Glomerular endothelial cell (primary cell): Measurements from ENCODE around the gene GRN. TPM values are rescaled to one million over a fixed set of nuclear protein-coding genes. Genes with fewer than 3 reads are reported as not detected.
"Not testable (repeated sequence)": the region's sequence is repeated elsewhere in the genome, so short reads cannot be mapped to it uniquely, and the experiment has no call there.

Source experiments
- DNase-seq: peaks from one replicate; pipeline ENCODE4 v3.0.0-alpha.2; 2011; ENCODE audit warnings: low read depth, low spot score; ENCODE audit errors: extremely low read depth
- total RNA-seq: library from RNA; depleted of rRNA; stranded (reverse); fragments of >200 nt; gene quantifications from 2 replicates; pipeline ENCODE4 v1.2.3, GENCODE V29; 2015

Gene GRN
- total RNA-seq, 1 donor from 2014 or later = 1,192 TPM

DNA sequence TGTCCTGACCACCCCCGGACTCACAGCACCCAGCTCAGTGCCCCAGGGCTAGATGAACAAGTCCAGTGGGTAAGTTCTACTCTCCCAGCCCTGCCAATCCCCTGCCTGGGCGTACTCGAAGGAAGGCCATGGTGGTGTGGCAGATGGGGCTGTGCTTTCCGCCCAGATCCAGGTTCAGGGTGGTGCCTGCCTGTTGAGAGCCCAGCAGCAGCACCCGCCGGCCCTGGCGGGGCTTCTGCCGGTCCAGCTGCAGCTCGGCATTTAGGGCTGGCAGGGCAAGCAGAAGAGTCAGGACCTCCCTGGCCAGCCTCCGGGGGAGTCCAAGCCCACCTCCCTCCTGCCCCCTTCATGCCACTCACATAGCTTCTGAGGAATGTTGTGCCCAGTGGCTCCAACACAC, 34.8 kb downstream of the GRN start:
- no peak for DNase-seq

GRCh38 chr17:44380767-44381166, 35.7 kb downstream of the GRN start:
- no peak for DNase-seq

DNA sequence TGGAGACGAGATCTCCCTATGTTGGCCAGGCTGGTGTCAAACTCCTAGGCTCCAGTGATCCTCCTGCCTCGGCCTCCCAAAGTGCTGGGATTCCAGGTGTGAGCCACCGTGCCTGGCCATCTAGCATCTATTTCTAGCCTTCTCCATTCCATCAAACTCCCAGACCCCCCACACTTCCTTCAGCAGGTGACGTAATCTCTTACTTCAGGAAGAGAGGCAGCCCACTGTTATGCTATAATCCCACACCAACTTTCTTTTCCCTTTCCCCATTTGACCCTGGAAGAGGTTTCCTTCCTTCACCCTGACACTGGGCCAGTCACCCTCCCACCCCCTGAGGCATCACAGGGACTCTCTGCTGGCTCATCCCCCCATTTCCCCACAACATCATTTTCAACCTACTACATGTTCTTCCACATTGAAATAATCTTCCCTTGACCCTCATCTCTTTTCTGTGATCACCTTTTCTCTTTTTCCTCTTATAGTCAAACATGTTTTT, 36.8 kb downstream of the GRN start:
- DNase-seq = no peak

- no peak for DNase-seq
These were observed 37.8 kb downstream of the GRN start for GRCh38 chr17:44382917-44383316.

DNA sequence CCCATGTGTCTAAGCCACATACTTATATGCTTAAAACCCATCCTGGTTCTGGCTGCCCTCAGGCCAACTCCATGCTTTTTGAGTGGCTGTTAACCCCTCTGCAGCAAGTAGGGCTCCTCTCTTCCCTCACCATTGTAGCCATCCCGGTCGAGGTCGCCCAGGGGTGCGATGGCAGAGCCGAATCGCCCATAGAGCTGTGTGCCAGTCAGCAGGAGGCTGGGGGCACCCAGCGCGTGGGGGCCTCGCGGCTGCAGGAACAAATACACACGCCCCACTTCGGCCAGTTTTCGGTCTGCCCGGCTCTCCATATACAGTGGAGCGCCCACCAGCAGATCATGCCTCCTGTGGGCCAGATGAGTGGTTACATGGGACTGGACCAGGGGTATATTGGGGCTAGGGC, 38.3 kb downstream of the GRN start:
- no peak for DNase-seq

GRCh38 chr17:44383861-44384260, 38.8 kb downstream of the GRN start:
- DNase-seq = no peak

DNA sequence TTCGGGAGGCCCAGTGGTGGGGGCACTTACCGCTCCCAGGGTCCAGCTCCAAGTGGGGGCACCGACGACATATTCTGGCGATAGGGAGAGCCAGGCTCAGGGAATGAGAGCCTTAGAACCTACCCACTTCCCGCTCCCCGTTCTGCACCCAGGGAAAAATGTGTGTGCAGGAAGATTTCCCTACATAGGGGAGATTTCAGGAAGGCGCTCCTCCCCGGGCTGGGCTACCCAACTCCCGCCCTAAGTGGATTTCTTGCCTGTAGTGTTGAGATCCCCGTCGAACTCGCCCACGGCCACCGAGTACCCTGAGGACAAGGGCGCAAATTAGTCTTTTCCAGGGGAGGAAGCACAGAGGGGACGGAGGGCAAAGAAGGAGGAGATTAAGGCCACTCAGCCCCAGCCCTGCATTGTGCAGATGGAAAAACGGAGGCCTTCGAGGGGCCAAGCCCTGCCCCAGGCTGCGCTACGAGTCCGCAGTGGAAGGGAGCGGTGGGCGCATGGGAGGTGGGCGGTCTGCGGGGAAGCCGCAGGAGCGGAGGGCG, 39.2 kb downstream of the GRN start:
- no peak for DNase-seq

DNA sequence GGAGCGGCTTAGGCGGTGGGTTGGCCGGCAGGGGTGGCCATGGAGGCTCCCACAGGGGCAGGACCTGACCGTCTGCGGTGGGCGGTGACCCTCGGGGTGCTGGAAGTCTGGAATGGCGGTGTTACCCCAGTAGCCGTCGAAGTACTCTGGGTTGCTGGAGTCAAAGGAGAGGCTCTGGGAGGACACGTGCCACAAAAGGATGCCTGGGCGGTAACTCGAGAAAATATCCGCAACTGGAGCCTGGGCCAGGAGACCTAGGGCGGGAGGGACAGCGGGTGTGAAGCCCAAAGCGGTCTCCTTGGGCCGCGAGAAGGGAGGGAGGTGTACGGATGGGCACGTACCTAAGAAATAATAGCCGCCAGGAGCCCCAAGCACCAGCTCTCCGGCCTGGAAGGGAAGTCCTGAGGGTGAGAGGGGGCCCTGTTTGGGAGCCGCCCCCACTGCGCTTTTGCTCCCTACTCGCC, 39.8 kb downstream of the GRN start:
- no peak for DNase-seq

GRCh38 chr17:44385287-44386181, 40.4 kb downstream of the GRN start:
- DNase-seq = no peak

- no peak for DNase-seq
These were observed 41.1 kb downstream of the GRN start for GRCh38 chr17:44386182-44386525.

- no peak for DNase-seq
These were observed 42.7 kb downstream of the GRN start for GRCh38 chr17:44387804-44388203.

DNA sequence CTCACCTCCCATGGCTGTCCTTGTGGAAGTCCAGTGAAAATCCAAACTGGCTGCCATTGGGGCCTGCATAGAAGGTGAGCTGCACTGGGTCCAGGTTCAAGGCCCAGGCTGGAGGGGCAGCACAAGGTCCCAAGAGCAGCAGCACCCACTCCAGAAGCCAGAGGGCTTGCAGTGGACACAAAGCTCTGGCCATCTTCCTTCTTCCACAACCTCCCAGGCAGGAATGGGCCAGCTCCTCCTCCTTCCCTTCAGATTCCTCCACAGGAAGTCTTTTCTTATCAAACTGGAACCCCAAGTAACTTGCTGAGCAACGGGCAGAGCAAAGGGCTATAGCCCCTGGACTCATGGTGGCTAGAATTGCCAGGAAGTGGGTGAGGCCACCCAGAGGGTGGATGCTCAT, 44.2 kb downstream of the GRN start, which contains the start of gene ITGA2B:
TSS of gene ITGA2B (minus strand) at position 369 of the 400 bp plus-strand sequence. CDS start at position 193, 176 bp downstream.
- DNase-seq = no peak

- no peak for DNase-seq
These were observed 44.7 kb downstream of the GRN start for GRCh38 chr17:44389723-44390202.

DNA sequence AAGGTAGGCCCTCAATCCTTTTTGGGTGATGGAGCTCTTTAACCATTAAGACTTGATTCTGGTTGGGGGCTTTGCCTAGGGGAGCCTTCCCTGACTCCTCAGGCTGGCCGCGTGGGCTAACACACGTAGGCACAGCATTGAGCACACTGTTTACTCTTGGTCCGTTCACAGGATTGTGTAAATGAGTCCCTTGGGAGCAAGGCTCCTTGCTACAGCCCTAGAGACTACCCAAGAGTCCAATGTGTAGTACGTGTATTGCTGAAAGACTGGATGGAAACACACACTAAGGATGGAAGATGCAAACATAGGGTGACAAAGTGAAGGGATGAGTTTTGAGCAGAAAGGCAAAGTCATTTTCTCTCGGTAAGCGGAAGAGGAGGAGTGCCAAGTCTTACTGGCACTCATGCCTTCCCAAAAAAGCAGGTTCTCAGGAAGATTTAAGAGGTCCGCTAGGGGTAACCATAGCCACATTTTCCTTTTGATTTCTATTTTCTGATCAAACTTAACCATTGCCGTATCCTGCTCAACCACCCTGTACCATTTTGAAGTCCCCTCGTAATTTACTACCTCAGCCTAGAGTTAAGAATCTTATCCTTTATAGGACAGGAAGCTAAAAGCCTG, 45.3 kb downstream of the GRN start:
- no peak for DNase-seq

DNA sequence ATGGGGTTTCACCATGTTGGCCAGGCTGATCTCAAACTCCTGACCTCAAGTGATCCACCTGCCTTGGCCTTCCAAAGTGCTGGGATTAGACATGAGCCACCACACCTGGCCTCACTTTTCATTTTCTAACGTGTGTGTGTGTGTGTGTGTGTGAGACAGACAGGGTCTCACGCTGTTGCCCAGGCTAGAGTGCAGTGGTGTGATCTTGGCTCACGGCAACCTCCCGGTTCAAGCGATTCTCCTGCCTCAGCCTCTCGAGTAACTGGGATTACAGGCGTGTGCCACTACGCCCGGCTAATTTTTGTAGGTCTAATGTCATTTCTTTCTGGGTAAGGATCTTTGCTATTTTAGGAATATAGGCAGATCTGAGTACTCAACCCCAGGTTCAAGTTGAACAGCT, 49.0 kb downstream of the GRN start:
- DNase-seq = not testable (repeated sequence)

DNA sequence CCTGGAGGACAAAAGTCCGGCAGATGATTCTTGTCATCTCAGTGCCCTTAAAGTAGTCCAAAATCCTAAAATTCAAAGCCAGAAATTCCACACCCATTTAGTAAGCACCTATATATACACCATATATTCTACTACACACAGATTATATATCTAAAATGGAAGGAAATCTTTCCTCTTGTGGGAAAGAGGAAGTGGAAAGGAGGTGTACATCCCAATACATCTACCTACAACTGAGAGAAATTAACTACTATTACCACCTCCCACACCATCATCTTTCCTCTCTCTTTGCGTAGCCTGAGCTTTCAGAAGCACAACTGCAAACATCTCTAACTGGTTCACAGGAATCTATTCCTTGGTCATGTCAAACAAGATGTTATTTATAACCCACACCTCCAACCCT, 49.7 kb downstream of the GRN start:
- DNase-seq = no peak

DNA sequence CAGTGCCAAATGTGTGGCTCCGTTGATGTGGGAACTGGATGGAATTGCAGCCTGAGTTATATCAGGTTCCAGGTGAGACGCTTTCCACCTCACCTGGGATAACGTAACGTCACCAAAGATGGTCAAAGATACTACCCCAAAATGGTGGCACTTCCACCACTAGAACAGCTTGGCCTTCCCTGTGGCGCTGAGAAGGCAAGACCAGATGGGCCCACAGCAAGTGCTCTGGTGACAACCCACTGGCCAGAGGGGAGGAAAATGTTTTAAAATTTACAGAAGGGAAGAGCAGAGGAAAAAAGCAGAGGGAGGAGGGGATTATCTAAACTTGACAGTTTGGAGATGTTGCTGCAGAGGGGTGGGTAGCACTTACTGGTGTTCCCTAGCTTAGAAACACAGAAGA, 51.8 kb downstream of the GRN start:
- DNase-seq = no peak

DNA sequence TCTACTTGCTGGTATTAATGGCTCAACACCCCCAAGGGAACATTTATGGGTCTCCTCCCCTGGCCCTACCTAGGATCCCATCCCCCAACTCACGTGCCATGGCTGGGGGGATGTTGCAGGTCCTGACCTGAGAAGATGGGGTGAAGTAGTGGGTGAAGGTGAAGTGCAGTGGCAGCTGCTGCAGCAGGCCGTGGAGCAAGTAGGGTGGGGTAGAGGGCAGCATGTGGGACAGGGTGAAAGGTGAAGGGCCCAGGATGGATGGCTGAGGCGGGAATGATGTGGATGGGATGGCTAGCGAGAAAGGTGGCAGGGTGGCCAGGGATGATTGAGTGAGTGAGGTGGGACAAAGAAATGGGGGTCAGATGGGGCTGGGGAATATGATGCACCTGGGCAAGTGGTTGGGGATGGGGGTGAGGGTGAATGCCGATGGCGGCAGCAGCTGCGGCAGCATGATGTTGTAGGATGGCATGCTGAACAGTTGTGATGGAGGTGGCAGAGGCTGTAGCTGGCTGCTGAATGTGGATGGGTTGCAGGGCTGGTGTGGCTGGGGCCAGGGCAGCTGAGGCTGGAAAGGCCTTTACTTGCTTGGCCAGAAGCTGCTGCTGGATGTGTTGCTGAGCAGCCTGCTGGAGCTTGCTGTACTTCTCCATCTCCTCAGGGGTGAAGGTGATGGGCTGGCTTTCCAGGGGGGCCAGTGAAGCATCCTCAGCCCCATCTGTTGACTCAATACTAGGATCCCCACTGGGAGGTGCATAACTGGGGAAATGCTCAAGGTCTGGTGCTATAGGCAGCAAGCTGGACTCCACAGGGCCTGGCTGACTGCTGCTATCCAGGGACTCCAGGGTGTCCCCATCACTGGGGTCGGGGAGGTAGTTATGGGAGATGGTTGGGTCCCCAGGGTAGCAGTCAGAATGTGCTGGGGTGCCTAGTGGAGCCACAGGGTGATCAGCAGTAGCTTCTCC, 52.7 kb downstream of the GRN start:
- no peak for DNase-seq

- no peak for DNase-seq
These were observed 53.9 kb downstream of the GRN start for GRCh38 chr17:44398692-44399691.
